HG02885 (cell line): Measurements from ENCODE around the gene SLC2A10.

Experiments used
- ATAC-seq: cut with Tn5 transposase; IDR thresholded peaks from one replicate; pipeline ENCODE4 v1.9.1; 2021; ENCODE audit warnings: mild to moderate bottlenecking; ENCODE audit not compliant: unreplicated experiment, poor library complexity

The SLC2A10 gene

GRCh38 chr20:46681032-46681854, 28.2 kb upstream of the SLC2A10 start:
- ATAC-seq, result no peak

GRCh38 chr20:46682063-46682821, 27.2 kb upstream of the SLC2A10 start:
- no peak for ATAC-seq

GRCh38 chr20:46683011-46683667, 26.3 kb upstream of the SLC2A10 start:
- no peak for ATAC-seq

- no peak for ATAC-seq
Observed at GRCh38 chr20:46683668-46683938, 25.8 kb upstream of the SLC2A10 start.

GRCh38 chr20:46683939-46684750, 25.3 kb upstream of the SLC2A10 start:
- ATAC-seq, result no peak

- ATAC-seq, result no peak
Observed at GRCh38 chr20:46688151-46689081, 21.0 kb upstream of the SLC2A10 start.

- ATAC-seq, result peak; percentile 92
Observed at GRCh38 chr20:46689082-46689753, 20.2 kb upstream of the SLC2A10 start, which contains the start of gene TP53RK. TSS of gene TP53RK (minus strand) at chr20:46689444. CDS start at chr20:46689414, 30 bp downstream.

GRCh38 chr20:46689754-46690085, 19.7 kb upstream of the SLC2A10 start:
- ATAC-seq, result no peak

GRCh38 chr20:46690219-46691106, 19.0 kb upstream of the SLC2A10 start:
- ATAC-seq, result no peak

- ATAC-seq, result no peak
Observed at GRCh38 chr20:46691196-46691595, 18.3 kb upstream of the SLC2A10 start.

- no peak for ATAC-seq
Observed at GRCh38 chr20:46694484-46694883, 15.0 kb upstream of the SLC2A10 start.

GRCh38 chr20:46695892-46696291, 13.6 kb upstream of the SLC2A10 start:
- ATAC-seq, result no peak

- no peak for ATAC-seq
Observed at GRCh38 chr20:46696791-46697279, 12.6 kb upstream of the SLC2A10 start.

- ATAC-seq, result no peak
Observed at GRCh38 chr20:46698788-46699187, 10.7 kb upstream of the SLC2A10 start.

- no peak for ATAC-seq
Observed at GRCh38 chr20:46699651-46700359, 9.6 kb upstream of the SLC2A10 start.

GRCh38 chr20:46700481-46700880, 9.0 kb upstream of the SLC2A10 start:
- ATAC-seq, result no peak

GRCh38 chr20:46701057-46701456, 8.4 kb upstream of the SLC2A10 start:
- no peak for ATAC-seq
